ENCODE data around the gene OGT. TPM values are rescaled to one million over a fixed set of nuclear protein-coding genes. Genes with fewer than 3 reads are reported as not detected.

OGT gene
- total RNA-seq, 4 donors from 2014 or later = 56.3 to 157 (median 67.0) TPM

DNA sequence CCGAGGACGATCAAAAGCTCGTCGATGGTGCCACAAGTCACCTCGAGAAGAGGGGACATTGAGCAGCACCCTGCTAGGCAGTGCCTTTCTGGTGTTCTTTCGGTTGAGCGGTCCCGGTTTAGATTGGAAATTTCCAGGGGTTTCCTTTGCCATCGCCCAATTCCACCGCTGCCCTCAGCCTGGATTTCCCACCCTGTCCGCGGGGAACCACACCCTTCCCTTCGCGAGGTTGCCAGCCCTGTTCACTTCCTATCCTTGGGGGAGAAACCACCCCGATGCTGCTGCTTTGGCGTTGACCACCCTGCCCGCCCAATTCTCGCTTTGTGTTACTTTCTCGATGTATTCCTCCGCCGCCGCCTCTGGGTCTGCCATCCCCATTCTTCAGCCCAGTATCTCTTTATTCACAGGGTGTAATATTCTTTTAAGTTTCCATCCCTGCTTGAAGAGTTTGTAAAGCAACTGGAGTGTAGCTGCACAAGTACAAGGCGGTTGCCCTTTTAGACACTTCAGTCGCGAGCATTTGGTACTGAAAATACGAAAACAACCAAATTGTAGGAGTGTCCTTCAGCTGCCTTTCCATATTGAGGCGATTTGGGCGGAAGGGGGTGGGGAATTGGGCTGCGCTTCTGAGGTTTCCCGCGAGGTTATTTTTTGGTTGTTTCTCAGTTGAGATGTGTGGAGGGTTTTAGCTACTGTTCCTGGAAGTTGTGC lies 1.1 kb downstream of the OGT start:
- 1 to 34% methylated on average over 19 to 31 of the region's 31 CpGs for WGBS, 2 donors
- H3K4me1 ChIP-seq = peaks cover 0 to 44% (median 9%) of the 10 kb centered on the region in 3 donors
- H3K27me3 ChIP-seq = no peaks in the 10 kb centered on the region
- DNase-seq = no peak
- H3K9me3 ChIP-seq = peaks cover 0 to 6% (median 0%) of the 10 kb centered on the region in 3 donors
- peak overlapping the region; percentile 64 to 76 (median 70) for H3K4me3 ChIP-seq
- peaks cover 0 to 16% (median 0%) of the 10 kb centered on the region in 3 donors for H3K36me3 ChIP-seq
- TF ChIP-seq POLR2A (IDR thresholded peaks at IDR 0.05) = peak in 1 of 4 donors; percentile 50
- TF ChIP-seq, protein P1, sequence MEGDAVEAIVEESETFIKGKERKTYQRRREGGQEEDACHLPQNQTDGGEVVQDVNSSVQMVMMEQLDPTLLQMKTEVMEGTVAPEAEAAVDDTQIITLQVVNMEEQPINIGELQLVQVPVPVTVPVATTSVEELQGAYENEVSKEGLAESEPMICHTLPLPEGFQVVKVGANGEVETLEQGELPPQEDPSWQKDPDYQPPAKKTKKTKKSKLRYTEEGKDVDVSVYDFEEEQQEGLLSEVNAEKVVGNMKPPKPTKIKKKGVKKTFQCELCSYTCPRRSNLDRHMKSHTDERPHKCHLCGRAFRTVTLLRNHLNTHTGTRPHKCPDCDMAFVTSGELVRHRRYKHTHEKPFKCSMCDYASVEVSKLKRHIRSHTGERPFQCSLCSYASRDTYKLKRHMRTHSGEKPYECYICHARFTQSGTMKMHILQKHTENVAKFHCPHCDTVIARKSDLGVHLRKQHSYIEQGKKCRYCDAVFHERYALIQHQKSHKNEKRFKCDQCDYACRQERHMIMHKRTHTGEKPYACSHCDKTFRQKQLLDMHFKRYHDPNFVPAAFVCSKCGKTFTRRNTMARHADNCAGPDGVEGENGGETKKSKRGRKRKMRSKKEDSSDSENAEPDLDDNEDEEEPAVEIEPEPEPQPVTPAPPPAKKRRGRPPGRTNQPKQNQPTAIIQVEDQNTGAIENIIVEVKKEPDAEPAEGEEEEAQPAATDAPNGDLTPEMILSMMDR (IDR thresholded peaks at IDR 0.05) = no peak
- intact Hi-C loops (cut with DNase I) = no loop called here
- peak overlapping the region; percentile 89 to 93 (median 91) for H3K27ac ChIP-seq

DNA sequence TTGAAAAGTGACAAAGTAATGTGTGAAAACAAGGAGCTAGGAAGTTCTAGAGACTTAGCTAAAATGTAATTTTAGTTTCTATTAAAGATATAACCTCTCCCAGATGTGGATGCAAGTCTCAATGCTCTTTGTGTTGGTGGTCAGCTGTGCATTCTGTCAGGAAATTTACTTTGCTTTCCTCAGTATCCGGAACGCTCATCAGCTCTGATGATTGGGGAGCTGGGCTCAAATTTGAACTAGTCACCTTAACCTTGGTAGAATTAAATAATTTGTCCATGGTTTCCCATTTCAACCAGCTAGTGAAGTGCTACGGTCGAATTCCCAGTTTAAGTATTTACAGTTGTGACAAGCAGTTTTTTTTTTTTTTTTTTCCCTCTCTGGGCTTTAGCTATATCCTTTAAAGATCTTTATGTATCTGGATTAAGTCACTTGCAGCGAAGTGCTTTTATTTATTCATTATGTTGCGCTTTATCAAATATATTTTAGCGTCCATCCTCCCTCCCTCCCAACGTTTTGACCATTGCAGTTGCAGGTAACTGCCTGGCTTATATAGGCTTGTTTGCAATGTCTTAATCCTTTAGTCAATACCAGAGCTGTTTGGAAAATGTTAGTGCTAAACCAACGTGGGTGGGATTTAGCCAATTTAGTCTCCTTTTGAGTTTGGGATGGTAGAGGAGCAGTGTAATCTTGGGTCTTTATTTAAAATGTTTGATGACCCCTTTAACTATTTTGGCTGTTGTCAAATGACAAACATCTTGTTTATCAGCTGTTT lies 2.1 kb downstream of the OGT start:
- TF ChIP-seq, protein P1 (IDR thresholded peaks at IDR 0.05) = no peak
- no peak for TF ChIP-seq POLR2A (IDR thresholded peaks at IDR 0.05)
- H3K4me3 ChIP-seq = peak overlapping the region; percentile 64 to 76 (median 70)
- H3K4me1 ChIP-seq = peaks cover 0 to 54% (median 9%) of the 10 kb centered on the region in 3 donors
- H3K27ac ChIP-seq = peak overlapping the region; percentile 89 to 93 (median 91)
- peaks cover 0 to 6% (median 0%) of the 10 kb centered on the region in 3 donors for H3K9me3 ChIP-seq
- intact Hi-C loops (cut with DNase I) = no loop called here
- H3K27me3 ChIP-seq = no peaks in the 10 kb centered on the region
- DNase-seq = no peak
- H3K36me3 ChIP-seq = peaks cover 0 to 16% (median 0%) of the 10 kb centered on the region in 3 donors
- 2 to 25% methylated on average over 9 of the region's 9 CpGs for WGBS, 2 donors

DNA sequence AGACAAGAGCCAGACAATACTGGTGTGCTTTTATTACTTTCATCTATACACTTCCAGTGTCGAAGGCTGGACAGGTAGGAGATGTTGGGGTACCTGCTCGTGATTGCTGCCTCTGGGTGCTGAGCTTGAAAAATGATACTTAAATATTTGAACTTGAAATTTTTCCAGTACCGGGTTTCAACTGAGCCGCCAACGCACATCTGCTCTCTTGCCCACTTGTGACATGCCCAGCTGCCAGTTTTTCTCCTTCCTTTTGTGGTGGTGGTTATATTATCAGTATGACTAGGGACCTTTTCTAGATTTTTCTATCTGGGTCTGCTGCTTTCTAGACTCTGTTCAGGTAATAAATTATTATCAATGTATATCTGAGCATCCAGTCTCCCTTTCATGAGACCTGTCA lies 3.4 kb downstream of the OGT start:
- Histone ChIP-seq H3K27ac (peak overlapping the region in 2 of 4 donors; percentile 6 to 26), H3K9me3 (peaks cover 0 to 6% (median 0%) of the 10 kb centered on the region in 3 donors), H3K36me3 (peaks cover 0 to 16% (median 0%) of the 10 kb centered on the region in 3 donors), H3K4me3 (peak overlapping the region in 3 of 4 donors; percentile 64 to 76 (median 74)), H3K27me3 (no peaks in the 10 kb centered on the region), H3K4me1 (peaks cover 0 to 67% (median 12%) of the 10 kb centered on the region in 3 donors)
- intact Hi-C loops (cut with DNase I) = no loop called here
- TF ChIP-seq, protein P1 (IDR thresholded peaks at IDR 0.05) = no peak
- TF ChIP-seq POLR2A (IDR thresholded peaks at IDR 0.05) = no peak
- WGBS, 2 donors = 5 to 28% methylated on average over 4 to 5 of the region's 5 CpGs
- DNase-seq = no peak

DNA sequence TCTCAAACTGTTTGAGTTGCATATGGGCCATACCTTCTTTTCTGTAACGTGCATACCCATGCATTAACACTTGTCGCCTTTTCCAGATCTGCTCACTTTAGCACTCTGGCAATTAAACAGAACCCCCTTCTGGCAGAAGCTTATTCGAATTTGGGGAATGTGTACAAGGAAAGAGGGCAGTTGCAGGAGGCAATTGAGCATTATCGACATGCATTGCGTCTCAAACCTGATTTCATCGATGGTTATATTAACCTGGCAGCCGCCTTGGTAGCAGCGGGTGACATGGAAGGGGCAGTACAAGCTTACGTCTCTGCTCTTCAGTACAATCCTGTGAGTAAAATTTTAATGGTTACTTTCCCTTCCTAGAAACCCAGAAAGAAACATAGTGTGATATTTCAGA lies 4.8 kb downstream of the OGT start:
- WGBS, 2 donors = 70 to 80% methylated on average over 8 to 9 of the region's 9 CpGs
- Histone ChIP-seq H3K9me3 (peaks cover 0 to 6% (median 0%) of the 10 kb centered on the region in 3 donors), H3K36me3 (peaks cover 0 to 16% (median 0%) of the 10 kb centered on the region in 3 donors), H3K4me3 (no peak overlapping the region), H3K27me3 (no peaks in the 10 kb centered on the region), H3K27ac (no peak overlapping the region), H3K4me1 (peaks cover 0 to 72% (median 14%) of the 10 kb centered on the region in 3 donors)
- DNase-seq = no peak
- TF ChIP-seq, protein P1 (IDR thresholded peaks at IDR 0.05) = no peak
- no peak for TF ChIP-seq POLR2A (IDR thresholded peaks at IDR 0.05)
- intact Hi-C loops (cut with DNase I) = no loop called here

DNA sequence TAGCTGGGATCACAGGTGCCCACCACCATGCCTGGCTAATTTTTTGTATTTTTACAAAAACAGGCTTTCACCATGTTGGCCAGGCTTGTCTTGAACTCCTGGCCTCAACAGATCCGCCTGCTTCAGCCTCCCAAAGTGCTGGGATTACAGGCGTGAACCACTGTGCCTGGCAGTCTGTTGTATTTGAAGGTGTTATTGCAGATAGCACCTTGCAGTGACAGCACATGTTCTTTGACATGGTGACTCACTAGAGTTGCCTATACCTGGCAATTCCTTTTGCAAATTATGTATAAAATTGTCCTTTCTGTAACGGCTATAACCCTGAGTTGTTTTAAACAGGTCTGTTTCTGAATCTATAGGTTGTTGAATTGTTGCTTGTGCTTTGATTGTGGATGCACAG lies 7.9 kb downstream of the OGT start:
- peaks cover 0 to 34% (median 0%) of the 10 kb centered on the region in 3 donors for H3K36me3 ChIP-seq
- H3K27me3 ChIP-seq = no peaks in the 10 kb centered on the region
- intact Hi-C loops (cut with DNase I) = no loop called here
- H3K27ac ChIP-seq = peak overlapping the region in 1 of 4 donors; percentile 3
- peaks cover 0 to 92% (median 15%) of the 10 kb centered on the region in 3 donors for H3K4me1 ChIP-seq
- TF ChIP-seq, protein P1 (IDR thresholded peaks at IDR 0.05) = no peak
- no peak for TF ChIP-seq POLR2A (IDR thresholded peaks at IDR 0.05)
- H3K9me3 ChIP-seq = no peaks in the 10 kb centered on the region
- no peak for DNase-seq
- no peak overlapping the region for H3K4me3 ChIP-seq
- 25 to 52% methylated on average over 2 to 3 of the region's 3 CpGs for WGBS, 2 donors

Measured in esophagus squamous epithelium (tissue), 5 donors.